Stimulated activated CD8-positive, alpha-beta memory T cell treated with anti-CD3 and anti-CD28 coated beads, Interleukin-4, amount 100 ng/mL, for 24 hours (primary cell): ENCODE measurements around the gene WFIKKN2.

Experiments
- DNase-seq: peaks from one replicate; pipeline ENCODE4 v3.0.0-alpha.2; 2020; ENCODE audit warnings: low read depth

Gene WFIKKN2

DNA sequence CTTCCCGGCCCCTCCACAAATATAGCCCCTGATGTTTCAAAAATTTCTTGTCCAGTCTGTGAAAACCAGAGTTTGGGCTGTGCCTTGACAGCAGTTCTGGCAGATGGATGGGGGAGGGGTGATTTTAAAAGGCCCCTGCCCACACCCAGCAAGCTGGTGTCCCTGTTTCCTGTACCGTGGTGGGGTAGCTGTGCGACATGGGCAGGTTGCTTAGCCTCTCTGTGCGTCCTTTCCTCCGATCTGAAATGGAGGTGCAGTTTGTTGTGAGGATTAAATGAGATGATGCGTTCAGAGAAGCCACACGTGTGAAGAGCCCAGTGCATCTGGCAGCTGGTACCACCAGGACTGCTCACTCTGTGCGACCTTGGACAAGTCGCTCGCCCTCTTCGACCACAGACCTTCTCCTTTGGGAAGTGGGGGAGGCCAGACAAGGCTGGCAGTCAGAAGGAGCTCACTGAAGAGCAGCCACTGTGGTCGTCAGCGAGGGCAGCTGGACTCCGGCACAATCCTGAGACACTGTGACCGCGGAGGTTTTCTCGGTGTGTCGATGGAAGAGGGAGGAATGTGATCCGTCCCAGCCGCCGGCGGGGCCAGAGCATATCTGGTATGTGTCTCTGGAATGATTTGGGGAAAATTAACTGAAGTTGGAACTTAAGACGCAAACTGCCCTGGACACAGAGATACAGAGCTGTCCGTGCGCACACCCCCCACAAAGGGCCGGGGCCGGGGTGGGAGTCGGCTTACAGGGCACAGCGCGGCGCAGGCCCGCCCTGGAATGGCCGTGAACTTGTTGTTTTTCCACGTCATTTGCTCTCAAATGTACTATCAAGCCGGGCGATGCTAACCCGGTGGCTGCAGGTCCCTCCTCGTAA, 721 bp upstream of the WFIKKN2 start:
- no peak for DNase-seq

DNA sequence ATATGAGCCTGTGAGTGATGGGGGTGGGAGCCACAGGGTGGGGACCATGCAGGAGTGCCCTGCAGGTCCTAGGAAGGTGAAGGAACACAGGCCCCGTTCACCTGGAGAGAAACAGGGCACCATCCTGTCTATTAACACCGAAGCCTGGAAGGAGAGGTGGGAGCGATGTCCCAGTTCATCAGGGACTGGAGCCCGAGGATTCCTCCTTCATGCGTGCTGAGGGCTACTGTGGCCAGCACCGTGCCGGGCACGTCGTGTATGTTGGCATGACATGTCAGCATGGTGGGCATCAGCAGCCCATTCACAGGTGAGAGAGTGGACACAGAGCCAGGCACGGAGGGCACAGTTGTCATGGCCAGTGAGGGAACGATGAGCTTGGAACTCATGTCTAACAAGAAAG, 1.4 kb downstream of the WFIKKN2 start:
- no peak for DNase-seq

DNA sequence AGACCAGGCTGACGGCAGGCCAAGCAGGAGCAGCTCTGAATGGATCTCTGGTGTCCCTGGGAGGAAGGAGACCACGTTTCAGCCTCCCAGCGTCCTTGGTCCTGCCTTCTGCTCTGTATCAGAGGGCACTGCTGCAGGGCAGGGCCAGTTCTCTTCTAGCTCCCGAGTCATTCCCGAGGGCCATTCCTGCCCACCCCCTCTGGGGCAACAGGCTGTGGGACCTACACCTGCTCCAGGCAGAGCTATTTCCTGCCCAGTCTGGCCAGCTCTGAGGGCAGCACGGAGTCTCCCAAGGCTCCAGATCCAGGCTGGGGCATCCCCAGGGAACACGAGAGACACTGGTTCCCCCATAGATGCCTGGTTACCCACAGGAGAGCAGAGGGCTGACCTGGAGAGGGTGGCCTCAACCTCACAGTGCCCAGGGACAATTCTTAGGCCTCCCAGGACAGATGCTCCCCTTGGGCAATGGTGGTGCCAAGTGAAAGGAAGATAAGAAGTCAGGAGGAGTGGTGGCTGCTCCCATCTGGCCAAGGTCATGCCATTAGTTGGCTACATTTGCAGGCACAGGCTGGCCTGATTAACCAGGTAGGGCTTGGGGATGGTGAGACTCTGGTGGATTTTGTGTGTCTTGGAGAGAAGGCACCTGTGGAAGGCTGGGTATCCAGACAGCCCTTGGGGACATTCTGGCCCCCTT, 2.0 kb downstream of the WFIKKN2 start:
- DNase-seq = no peak

DNA sequence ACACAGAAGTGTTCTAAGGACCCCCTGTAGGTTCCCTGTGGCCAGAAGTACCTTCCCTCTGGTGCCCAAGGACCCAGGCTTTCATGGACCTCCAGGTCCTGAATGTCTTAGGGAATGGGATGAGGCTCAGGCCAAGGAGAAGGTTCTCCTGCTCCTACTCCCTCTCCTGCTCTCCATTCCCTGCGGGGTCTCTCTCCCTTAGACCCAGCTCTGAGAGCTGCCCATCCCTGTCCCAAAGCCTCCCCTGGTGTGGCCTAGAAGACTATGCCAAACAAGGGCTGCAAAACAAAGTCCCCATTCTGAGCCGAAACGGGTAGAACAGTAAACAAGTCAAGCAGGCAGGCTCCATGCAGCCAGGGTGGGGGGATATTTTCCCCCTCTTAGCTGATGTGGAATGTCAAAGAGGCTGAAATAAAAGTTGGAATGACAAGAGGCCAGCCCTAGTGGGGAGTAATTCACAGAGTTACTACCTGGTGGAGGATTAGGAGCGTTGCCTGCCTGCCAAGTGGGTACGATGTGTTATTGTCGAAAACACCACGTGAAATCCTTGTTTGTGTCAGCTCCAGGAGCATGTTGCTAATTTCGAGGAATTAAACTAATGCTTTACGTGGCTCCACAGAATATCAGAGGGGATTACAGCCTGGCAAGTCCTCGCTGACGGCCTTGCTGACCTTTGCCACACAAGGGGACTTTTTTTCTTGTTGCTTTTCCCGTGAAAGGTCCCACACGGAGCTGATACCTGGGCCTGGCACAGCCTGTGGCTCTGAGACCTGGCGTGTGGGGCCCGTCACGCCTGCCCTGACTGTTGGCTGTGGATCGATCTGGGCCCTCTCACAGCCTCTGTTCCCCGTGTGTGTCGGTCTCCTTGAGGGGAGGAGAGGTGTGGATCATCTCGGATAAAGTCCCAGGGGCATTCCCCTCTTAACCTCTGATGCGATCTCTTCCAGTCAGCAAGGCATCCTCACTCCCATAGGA, 2.9 kb downstream of the WFIKKN2 start:
- DNase-seq = no peak

DNA sequence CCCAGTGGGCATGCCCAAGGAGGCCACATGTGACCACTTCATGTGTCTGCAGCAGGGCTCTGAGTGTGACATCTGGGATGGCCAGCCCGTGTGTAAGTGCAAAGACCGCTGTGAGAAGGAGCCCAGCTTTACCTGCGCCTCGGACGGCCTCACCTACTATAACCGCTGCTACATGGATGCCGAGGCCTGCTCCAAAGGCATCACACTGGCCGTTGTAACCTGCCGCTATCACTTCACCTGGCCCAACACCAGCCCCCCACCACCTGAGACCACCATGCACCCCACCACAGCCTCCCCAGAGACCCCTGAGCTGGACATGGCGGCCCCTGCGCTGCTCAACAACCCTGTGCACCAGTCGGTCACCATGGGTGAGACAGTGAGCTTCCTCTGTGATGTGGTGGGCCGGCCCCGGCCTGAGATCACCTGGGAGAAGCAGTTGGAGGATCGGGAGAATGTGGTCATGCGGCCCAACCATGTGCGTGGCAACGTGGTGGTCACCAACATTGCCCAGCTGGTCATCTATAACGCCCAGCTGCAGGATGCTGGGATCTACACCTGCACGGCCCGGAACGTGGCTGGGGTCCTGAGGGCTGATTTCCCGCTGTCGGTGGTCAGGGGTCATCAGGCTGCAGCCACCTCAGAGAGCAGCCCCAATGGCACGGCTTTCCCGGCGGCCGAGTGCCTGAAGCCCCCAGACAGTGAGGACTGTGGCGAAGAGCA, 4.4 kb downstream of the WFIKKN2 start:
- no peak for DNase-seq

DNA sequence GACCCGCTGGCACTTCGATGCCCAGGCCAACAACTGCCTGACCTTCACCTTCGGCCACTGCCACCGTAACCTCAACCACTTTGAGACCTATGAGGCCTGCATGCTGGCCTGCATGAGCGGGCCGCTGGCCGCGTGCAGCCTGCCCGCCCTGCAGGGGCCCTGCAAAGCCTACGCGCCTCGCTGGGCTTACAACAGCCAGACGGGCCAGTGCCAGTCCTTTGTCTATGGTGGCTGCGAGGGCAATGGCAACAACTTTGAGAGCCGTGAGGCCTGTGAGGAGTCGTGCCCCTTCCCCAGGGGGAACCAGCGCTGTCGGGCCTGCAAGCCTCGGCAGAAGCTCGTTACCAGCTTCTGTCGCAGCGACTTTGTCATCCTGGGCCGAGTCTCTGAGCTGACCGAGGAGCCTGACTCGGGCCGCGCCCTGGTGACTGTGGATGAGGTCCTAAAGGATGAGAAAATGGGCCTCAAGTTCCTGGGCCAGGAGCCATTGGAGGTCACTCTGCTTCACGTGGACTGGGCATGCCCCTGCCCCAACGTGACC, 5.0 kb downstream of the WFIKKN2 start:
- no peak for DNase-seq

DNA sequence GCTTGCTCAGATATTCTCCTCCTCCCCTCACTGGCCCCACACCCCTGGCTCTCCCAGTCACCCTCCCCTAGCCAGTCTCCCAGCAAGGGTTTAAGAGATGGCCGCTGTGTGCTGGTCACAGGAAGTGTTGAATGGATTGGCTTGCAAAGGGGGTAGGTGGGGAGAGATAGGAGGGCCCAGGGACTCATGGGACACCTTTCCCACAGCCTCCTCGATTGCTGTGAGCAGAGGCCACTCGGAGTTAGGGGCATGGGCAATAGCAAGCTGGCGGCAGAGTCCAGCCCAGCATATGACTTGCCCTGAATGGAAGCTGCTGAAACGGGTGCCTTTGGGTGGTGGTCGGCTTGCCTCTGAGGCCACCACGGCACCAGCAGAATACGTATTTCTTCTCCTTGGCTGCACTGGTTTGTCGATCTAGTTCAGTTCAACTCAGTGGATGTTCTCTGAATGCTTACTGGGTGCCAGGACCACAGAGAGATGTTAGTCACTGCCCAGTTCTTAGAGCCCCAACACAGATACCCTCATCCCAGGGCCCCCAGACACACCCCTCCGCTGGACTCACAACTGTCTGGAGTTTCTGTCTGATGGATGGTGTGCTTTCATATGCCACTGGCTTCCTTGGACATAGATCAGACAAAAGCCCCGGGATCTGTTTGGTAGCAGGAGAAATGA, 6.0 kb downstream of the WFIKKN2 start:
- DNase-seq = no peak

DNA sequence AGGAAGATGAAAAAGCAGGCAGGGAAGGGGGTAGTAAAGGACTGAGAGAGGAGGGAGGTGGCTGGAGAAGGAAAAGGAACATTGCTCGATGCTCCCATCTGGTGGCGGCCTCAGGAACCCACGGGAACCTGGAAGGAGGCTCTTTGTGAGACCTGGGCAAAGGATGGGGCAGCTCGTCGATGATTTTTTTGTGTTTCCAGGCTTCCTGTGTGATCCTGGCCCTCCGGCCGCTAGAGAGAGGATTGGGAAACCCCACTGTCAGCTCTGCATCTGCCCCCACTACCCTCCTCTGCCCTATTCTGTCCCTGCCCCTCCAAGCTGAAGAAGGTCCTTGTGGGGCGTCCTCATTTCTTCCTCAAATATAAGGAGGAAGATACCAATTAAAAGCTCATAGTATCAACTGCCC, 6.6 kb downstream of the WFIKKN2 start:
- DNase-seq = peak; percentile 21

DNA sequence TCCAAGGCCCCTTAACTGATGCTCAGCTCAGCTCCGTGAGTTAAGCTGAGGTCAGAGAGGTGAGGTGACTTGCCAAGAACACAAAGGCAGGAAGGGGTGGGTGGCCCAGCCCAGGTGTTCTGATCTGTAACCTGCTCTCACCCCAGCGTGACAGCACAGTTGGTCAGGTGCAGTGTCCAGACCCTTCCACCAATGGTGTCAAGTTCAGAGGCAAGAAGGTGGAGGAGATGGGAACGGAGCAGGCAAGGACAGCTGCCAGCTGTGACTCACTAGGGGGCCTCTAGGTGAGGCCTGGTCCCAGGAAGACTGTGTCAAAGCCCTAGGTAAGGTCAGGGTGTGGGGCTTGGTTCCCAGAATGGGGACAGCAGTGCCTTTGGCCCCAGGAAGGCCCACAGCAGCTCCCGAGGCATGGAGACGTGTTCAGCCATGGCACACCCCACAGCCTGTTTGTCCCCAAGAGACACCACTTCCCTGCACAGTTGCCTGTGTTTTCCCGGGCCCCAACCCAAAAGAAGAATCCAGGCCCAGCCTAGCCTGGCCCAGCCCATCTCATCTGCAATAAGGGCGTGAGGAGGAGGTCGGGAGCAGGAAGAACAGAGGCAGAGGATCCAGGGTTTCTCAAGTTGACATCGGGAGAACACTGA, 7.2 kb downstream of the WFIKKN2 start:
- no peak for DNase-seq

DNA sequence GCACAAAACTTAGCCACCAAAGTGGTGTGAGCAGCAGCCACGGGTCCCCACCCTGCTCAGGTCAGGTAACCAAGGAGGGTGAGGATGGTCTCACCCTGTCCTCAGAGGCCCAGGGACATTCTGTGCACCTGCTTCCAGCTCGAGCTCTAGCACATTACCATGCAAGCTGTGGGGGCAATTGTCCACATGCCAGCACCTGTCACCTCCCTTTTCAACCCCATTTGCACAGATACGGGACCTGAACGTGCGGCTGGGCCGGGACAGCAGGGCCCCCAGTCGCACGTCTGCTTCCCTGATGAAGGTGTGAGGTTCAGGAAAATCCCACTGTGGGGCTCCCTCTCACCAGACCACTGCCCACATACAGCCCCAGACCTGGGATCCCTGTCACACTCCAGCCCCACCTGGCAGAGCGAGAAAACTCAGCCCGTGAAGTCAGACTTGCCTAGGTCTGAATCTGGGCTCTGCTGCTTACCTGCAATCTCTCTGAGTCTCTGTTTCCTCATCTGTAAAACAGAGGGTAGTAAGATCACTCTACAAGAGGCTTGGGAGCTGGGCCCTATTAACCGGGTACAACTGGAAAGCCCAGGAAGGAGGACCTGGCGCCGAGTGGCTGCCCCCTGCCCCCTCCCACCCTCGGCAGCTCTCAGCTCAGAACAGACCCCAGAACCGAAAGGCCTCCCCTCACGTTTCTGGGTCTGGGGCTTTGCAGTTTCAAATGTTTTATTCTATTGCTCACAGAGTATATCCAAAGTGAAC, 7.9 kb downstream of the WFIKKN2 start:
- no peak for DNase-seq

DNA sequence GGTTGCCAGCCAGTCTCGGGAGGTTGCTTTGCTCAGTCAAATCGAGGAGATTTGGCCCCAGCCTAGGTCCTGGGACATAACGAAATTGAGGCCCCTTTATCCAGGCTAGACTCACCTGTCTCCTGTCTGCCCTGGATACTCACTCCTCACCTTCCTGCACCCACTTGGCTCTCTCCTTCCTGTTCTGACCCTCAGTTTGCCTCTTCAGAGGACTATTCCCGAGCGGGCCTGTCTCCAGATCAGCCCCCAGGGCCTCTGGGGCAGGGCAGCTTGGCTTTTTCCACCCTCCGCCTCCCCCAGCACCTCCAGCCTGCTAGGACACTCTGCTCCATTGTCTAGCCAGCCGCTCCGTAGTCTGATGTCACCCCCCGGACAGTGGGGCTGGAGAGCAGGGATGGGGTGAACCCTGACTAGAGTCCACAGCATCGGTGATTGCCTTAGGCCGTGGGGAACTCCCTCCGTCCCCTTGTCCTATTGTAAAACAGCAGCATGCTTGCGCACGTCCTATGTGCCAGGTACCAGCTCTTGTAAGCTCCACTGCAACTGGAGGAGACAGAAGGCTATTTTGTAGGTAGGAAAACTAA, 8.8 kb downstream of the WFIKKN2 start:
- DNase-seq = no peak

DNA sequence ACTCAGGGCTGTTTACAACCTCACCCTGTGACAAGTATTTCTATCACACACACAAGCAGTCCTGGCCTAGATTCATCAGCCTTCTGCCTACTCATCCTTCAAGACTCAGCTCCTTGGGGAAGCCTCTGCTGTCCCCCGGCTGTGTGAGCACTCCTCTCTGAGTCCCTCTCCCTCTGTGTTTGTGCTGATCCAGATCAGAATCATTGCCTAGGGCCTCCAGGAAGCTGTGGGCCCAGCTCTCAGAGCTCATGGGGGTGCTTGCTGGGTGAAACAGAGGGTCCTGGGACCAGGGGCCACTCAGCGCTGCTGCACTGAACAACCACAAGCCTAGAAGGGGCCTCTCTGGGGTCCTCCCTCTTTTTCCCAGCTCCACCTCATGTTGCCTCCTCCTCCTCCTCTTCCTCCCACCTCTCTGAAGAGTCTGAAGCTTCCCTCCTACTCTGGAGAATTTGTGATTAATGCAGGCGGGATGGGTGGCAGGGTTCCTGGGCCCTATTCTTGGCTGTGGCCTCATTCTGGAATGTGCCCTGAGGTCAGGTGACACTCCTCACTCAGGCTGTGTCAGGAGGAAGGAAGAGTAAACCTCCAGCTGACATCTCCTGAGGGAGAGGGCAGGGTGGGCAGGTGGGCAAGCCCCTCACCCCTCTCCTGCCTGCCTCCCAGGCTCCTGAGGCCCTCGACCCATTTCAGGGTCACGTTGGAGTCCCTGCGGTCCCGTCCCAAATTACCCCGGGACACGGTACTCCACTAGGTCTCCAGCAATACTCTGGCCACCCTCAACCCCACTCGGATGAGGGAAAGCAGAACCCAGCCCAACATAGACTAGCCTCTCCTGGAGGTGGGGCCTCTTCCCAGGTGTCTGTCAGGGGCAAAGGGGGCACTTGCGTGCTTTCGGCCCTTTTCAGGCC, 10.1 kb downstream of the WFIKKN2 start:
- no peak for DNase-seq

DNA sequence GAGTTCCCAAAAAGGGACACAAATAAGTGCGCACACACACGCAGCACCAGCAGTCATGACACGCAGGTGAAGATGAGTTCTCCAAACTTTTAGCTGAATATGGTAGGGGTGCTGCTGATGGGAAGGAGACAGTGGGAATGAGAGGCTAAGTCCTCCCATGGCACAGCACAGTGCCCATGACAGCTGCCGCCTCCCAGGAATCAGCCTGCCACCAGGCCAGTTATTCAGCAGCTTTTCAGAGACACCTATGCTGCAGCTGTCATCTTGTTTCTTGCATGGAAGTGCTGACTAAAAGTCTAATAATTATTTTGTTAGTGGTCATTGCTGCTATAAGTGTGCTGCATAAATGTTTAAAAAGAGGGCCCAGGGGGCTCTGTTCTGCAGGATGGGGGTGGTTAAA, 12.2 kb downstream of the WFIKKN2 start:
- DNase-seq = no peak

DNA sequence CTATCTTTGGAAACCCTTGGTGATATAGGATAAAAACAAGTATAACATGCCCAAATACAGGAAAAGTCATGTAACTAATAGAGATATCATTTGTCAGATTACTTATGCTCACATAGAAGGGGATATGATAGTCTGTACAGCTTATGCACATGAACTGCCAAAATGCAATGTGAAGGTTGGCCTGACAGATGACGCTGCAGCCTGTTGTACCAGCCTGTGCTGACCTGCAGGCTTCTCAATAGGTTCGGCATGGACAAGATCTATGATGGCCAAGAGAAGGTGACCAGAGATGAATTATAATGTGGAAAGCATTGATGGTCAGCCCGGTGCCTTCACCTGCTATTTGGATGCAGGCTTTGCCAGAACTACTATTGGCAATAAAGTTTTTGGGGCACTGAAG, 12.7 kb downstream of the WFIKKN2 start:
- DNase-seq = no peak

DNA sequence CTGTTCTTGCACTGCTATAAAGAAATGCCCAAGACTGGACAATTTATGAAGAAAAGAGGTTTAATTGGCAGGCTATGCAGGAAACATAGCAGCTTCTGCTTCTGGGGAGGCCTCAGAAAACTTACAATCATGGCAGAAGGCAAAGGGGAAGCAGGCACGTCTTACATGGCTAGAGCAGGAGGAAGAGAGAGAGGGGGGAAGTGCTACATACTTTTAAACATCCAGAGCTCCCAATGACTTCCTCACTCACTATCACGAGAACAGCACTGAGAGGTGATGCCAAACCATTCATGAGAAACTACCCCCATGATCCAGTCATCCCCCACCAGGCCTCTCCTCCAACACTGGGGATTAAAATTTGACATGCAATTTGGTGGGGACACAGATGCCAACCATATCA, 13.3 kb downstream of the WFIKKN2 start:
- no peak for DNase-seq

DNA sequence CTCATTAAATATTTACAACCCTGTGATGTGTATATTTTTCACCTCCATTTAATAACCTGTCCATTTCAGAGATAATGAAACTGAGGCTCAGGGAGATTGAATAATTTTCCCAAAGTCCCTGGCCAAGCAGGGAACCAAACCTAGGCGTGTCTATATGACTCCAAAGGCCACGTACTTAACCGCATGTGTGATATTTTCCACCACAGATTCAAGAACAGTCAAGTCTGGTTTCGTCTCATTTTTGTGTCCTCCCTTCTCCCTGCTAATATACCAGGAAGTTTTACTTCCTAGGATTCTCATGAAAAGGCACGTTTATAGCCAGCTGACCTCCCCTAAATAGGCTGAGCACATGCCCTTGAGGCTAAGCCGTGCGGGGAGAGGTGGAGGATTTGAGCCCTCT, 15.3 kb downstream of the WFIKKN2 start:
- DNase-seq = no peak

DNA sequence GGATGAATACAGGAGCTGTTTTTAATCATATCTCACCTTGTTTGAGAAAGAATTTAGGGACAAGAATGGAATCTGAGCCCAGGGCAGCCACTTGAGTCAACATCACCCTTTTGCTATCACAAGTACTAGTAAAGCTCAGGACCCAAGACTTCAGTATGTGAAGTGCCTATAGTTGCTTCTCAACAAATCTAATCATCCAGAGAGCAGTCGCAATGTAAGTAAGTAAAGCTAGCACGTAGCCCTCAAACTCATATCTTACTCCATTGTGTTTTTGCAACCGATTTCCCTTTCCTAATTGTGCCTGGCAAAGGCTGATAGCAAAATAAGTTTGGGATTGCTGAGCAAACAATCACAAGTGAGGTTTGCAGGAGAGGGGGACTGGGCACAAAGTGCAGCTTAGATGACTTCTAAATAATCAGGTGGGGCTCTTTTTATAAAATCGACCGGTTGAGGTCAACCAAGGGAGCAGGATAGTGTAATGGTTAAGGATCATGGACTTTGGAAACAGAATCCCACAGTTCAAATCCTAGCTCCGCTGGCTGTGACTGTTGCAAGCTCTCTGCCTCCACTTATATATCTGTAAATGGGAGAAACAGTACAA, 17.7 kb downstream of the WFIKKN2 start:
- no peak for DNase-seq

DNA sequence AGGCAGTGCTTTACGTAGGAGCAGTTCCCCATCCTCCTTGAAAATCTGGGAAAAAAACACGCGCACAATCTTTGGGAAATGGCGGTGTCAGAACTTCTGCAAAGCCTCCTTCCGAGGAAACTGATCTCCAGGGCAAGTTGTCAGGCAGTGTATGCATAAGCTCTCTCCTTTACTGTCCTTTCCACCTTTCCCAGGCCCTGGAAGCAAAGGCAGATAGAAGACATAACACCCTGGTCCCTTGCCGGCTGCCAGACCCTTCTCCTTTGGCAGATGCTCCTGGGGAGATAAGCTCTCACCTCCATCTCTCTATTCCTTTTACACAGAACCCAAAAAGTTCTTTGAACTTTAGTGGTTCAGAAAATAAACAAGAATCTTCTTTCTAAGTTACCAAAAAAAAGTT, 18.4 kb downstream of the WFIKKN2 start:
- no peak for DNase-seq
